HepG2 (cell line): Measurements from ENCODE around the gene ADGRB3. TPM values are rescaled to one million over a fixed set of nuclear protein-coding genes. Genes with fewer than 3 reads are reported as not detected.

Experiments used
- ATAC-seq: fragments of 200-7000 bp; cut with Tn5 transposase; 3 replicates; pipeline ENCODE4 v1.9.1; 2020; ENCODE audit warnings: mild to moderate bottlenecking, moderate library complexity
- BruUV-seq: library from RNA; stranded (reverse); fragments of 400-500 nt; replicated peaks from 2 replicates; lab custom pipeline; 2021; lab: Mats Ljungman, UMichigan
- CTCF ChIA-PET: fragments of 300-600 bp; formaldehyde crosslinking; extraction: SDS; loops from one replicate; lab custom pipeline; 2021; ENCODE audit warnings: low total read pairs, inconsistent platforms, low intra/inter-chr PET ratio; lab: Yijun Ruan, JAX
- POLR2A ChIA-PET: fragments of 350-600 bp; sonication (Branson Sonifier 250); formaldehyde crosslinking; loops from one replicate; lab custom pipeline; 2020; ENCODE audit warnings: antibody characterized with exemption, inconsistent platforms; lab: Yijun Ruan, JAX
- DNase-seq: peaks from one replicate; pipeline ENCODE4 v3.0.0-alpha.2; 2015; ENCODE audit warnings: low spot score
- FAIRE-seq: peaks from 3 replicates; lab custom pipeline; 2011; peaks lifted over from hg19 to GRCh38; lab: Jason Lieb, UNC
- H2AFZ ChIP-seq: one replicate; pipeline ENCODE4 v1.6.1; 2011; ENCODE audit warnings: low read length, inconsistent platforms
- H3K27ac ChIP-seq: fragments of 300-600 bp; 3 replicates; pipeline ENCODE4 v1.8.0; 2011; ENCODE audit warnings: mixed run types, mild to moderate bottlenecking, mixed read lengths, low read length, inconsistent platforms; ENCODE audit not compliant: insufficient read depth; ENCODE audit errors: extremely low read length
- H3K27me3 ChIP-seq, 2 experiments: fragments of 200-600 bp in 1 of 2; 2 replicates in 1 of 2; 3 replicates in 1 of 2; pipeline versions ENCODE4 v1.6.0 to v1.8.0; 2011; ENCODE audit warnings: low read length in 2 of 2, mild to moderate bottlenecking in 2 of 2, moderate library complexity in 2 of 2, inconsistent platforms in 1 of 2; ENCODE audit not compliant: insufficient read depth in 2 of 2, control insufficient read depth in 1 of 2
- H3K36me3 ChIP-seq, 2 experiments: fragments of 200-600 bp in 1 of 2; replicated peaks in 1 of 2; 2 replicates in 1 of 2; 3 replicates in 1 of 2; pipeline versions ENCODE4 v1.5.1 to v1.8.0; 2011; ENCODE audit warnings: low read length in 2 of 2, inconsistent platforms in 1 of 2; ENCODE audit not compliant: insufficient read depth in 2 of 2, control insufficient read depth in 1 of 2
- H3K4me1 ChIP-seq: 2 replicates; pipeline ENCODE4 v1.5.1; 2012; ENCODE audit warnings: low read length, inconsistent platforms; ENCODE audit not compliant: insufficient read depth
- H3K4me2 ChIP-seq: 2 replicates; pipeline ENCODE4 v1.6.0; 2011; ENCODE audit warnings: low read depth, low read length, inconsistent platforms
- H3K4me3 ChIP-seq, 3 experiments: fragments of 200-600 bp in 1 of 3; sonication (generic), shearing (Covaris generic) in 1 of 3; replicated peaks in 1 of 3; 2 replicates each; pipeline ENCODE4 v1.5.1; 2011 to 2016; ENCODE audit warnings: low read length in 3 of 3, inconsistent platforms in 2 of 3, low read depth in 2 of 3, mild to moderate bottlenecking in 2 of 3, control low read depth in 1 of 3, mixed read lengths in 1 of 3; ENCODE audit not compliant: insufficient read depth in 1 of 3
- H3K79me2 ChIP-seq: one replicate; pipeline ENCODE4 v1.6.1; 2011; ENCODE audit warnings: low read length, inconsistent platforms; ENCODE audit not compliant: insufficient read depth
- H3K9ac ChIP-seq: 2 replicates; pipeline ENCODE4 v1.6.0; 2011; ENCODE audit warnings: mild to moderate bottlenecking, low read depth, low read length, inconsistent platforms; ENCODE audit not compliant: insufficient read depth
- H3K9me3 ChIP-seq: 2 replicates; pipeline ENCODE4 v1.5.1; 2012; ENCODE audit warnings: mild to moderate bottlenecking, low read length
- H4K20me1 ChIP-seq: 2 replicates; pipeline ENCODE4 v1.6.0; 2011; ENCODE audit warnings: inconsistent platforms, mild to moderate bottlenecking, low read length, moderate library complexity; ENCODE audit not compliant: insufficient read depth
- EHMT2 ChIP-seq: fragments of 200-600 bp; sonication (generic); IDR thresholded peaks from 2 replicates; pipeline ENCODE4 v1.7.0; 2017; ENCODE audit warnings: antibody characterized with exemption, low read depth, low read length, borderline replicate concordance
- HNF1B ChIP-seq: sonication (generic); formaldehyde crosslinking; IDR thresholded peaks from 2 replicates; pipeline ENCODE4 v1.5.1; 2020; ENCODE audit warnings: mild to moderate bottlenecking, moderate library complexity, missing genetic modification reagents
- KAT2B ChIP-seq: fragments of 150-350 bp; IDR thresholded peaks from 2 replicates; pipeline ENCODE4 v1.6.1; 2014; ENCODE audit warnings: low read depth, low read length, borderline replicate concordance
- KAT8 ChIP-seq: IDR thresholded peaks from 2 replicates; pipeline ENCODE4 v1.6.1; 2016; ENCODE audit warnings: missing genetic modification reagents, missing compliant biosample characterization
- MYNN ChIP-seq: sonication (generic); formaldehyde crosslinking; IDR thresholded peaks from 2 replicates; pipeline ENCODE4 v1.4.0; 2020; ENCODE audit warnings: mild to moderate bottlenecking, low read depth, missing genetic modification reagents
- ZBTB38 ChIP-seq: sonication (generic); formaldehyde crosslinking; IDR thresholded peaks from 2 replicates; pipeline ENCODE4 v1.5.1; 2020; ENCODE audit warnings: mild to moderate bottlenecking, missing genetic modification reagents
- ZNF205 ChIP-seq: IDR thresholded peaks from 2 replicates; pipeline ENCODE4 v1.6.1; 2018; ENCODE audit warnings: missing biosample characterization, missing genetic modification reagents
- ZNF30 ChIP-seq: sonication (generic); formaldehyde crosslinking; IDR thresholded peaks from 2 replicates; pipeline ENCODE4 v1.5.0; 2020; ENCODE audit warnings: mild to moderate bottlenecking, missing genetic modification reagents
- ZNF333 ChIP-seq: sonication (generic); formaldehyde crosslinking; IDR thresholded peaks from 2 replicates; pipeline ENCODE4 v1.4.0; 2020; ENCODE audit warnings: mild to moderate bottlenecking, missing genetic modification reagents, borderline replicate concordance
- ZNF557 ChIP-seq: sonication (generic); formaldehyde crosslinking; IDR thresholded peaks from 2 replicates; pipeline ENCODE4 v1.4.0; 2020; ENCODE audit warnings: missing genetic modification reagents
- ZNF598 ChIP-seq: sonication (generic); formaldehyde crosslinking; IDR thresholded peaks from 2 replicates; pipeline ENCODE4 v1.5.1; 2020; ENCODE audit warnings: mild to moderate bottlenecking, missing genetic modification reagents, borderline replicate concordance
- ZNF761 ChIP-seq: sonication (generic); formaldehyde crosslinking; conservative IDR thresholded peaks from 2 replicates; pipeline ENCODE4 v1.4.0; 2020; ENCODE audit warnings: mild to moderate bottlenecking, missing genetic modification reagents
- ZNF773 ChIP-seq: sonication (generic); formaldehyde crosslinking; IDR thresholded peaks from 2 replicates; pipeline ENCODE4 v1.4.0; 2020; ENCODE audit warnings: missing genetic modification reagents, borderline replicate concordance
- ZSCAN25 ChIP-seq: sonication (generic); formaldehyde crosslinking; IDR thresholded peaks from 2 replicates; pipeline ENCODE4 v1.8.0; 2022; ENCODE audit warnings: mild to moderate bottlenecking, missing genetic modification reagents
- WGBS: methylation state at CpG from one replicate; pipeline ENCODE4 v1.1.6; 2017; ENCODE audit warnings: low lambda C conversion rate; 5-methylcytosine and 5-hydroxymethylcytosine counted together
- in situ Hi-C: cut with HindIII; loops from 2 replicates; pipeline ENCODE4 v1.10.0; 2017; ENCODE audit warnings: low pct_unique_long_range_greater_than_20kb; ENCODE audit not compliant: extremely low pct_ligation_motif_present
- intact Hi-C: fragments of 100-400 bp; cut with micrococcal nuclease; formaldehyde crosslinking; loops from one replicate; pipeline ENCODE4 v1.10.0; 2022; ENCODE audit not compliant: unreplicated experiment
- polyA plus RNA-seq, 8 experiments: library from polyadenylated mRNA; depleted of rRNA in 3 of 8; stranded (reverse) in 7 of 8; unstranded in 1 of 8; fragments of >200 nt; fragmentation: Illumina TruSeq in 4 of 8; extraction: Trizol in 4 of 8; gene quantifications; 2 replicates each; pipeline versions ENCODE4 v1.2.1 to v1.2.3, GENCODE V29; 2011 to 2016; ENCODE audit warnings: low read depth in 4 of 8, missing spikeins in 1 of 8, mixed read lengths in 1 of 8; ENCODE audit not compliant: insufficient read depth in 1 of 8
- total RNA-seq, 5 experiments: library from RNA; depleted of rRNA; stranded (reverse); fragments of >200 nt; fragmentation: Illumina TruSeq; extraction: Trizol; gene quantifications; 2 replicates each; pipeline ENCODE4 v1.2.3, GENCODE V29; 2016; ENCODE audit warnings: low read depth in 1 of 5
- TF ChIP-seq, protein P1 (sequence below): sonication (generic); formaldehyde crosslinking; IDR thresholded peaks from 2 replicates; pipeline ENCODE4 v1.4.0; 2020; ENCODE audit warnings: missing genetic modification reagents, borderline replicate concordance

The ADGRB3 gene
- total and polyA plus RNA-seq, 2 of the 13 experiments (the other 11 are each of a cell fraction or from before 2014, with no cell fraction given) = not detected

DNA sequence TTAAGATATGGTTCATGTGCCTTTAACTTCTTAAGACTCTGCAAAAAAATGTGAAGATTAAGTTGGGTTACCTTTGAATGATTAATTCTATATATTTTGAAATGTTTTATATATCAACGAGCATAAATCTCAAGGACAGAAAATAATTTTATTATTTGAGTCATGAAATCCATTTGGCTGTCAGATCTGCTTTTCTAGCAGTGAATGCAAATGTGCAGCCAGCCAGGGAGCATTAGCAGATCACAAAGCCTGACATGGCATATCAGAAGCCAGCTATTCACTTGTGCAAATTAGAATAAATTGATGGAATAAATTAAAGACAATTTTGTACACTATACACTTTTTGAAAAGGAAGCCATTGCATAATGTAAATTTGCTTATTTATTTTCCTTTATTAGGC, 424.3 kb downstream of the ADGRB3 start (continued):
- no peak for TF ChIP-seq ZNF761 (CRISPR knock-in tag)
- no peak for TF ChIP-seq KAT2B

GRCh38 chr6:69061066-69061465, 426.0 kb downstream of the ADGRB3 start:
- H3K79me2 ChIP-seq = no peaks in the 10 kb centered on the region
- no peaks in the 10 kb centered on the region for H3K36me3 ChIP-seq
- intact Hi-C loops (no loop called here), in situ Hi-C loops (no loop called here)
- WGBS = 24% methylated on average over 4 of the region's 4 CpGs
- no peaks in the 10 kb centered on the region for H3K9me3 ChIP-seq
- TF ChIP-seq ZNF598 (CRISPR knock-in tag) (no peak), HNF1B (CRISPR knock-in tag) (no peak), ZNF557 (CRISPR knock-in tag) (no peak)
- POLR2A ChIA-PET = no interaction called here
- H4K20me1 ChIP-seq = no peaks in the 10 kb centered on the region
- H3K4me3 ChIP-seq = no peak overlapping the region
- no peak for DNase-seq
- no peaks in the 10 kb centered on the region for H3K4me1 ChIP-seq
- CTCF ChIA-PET = no interaction called here
- H3K27me3 ChIP-seq = no peaks in the 10 kb centered on the region
- ATAC-seq = no peak
- H3K27ac ChIP-seq = no peak overlapping the region
- H3K4me2 ChIP-seq = no peak overlapping the region
- no TSS peak for BruUV-seq
- no peak overlapping the region for H2AFZ ChIP-seq
- no peak overlapping the region for H3K9ac ChIP-seq
- no peak for FAIRE-seq

GRCh38 chr6:69063401-69063800, 428.3 kb downstream of the ADGRB3 start:
- BruUV-seq = no TSS peak
- Histone ChIP-seq H4K20me1 (no peaks in the 10 kb centered on the region), H2AFZ (no peak overlapping the region), H3K4me3 (no peak overlapping the region), H3K27me3 (no peaks in the 10 kb centered on the region), H3K27ac (no peak overlapping the region), H3K4me1 (no peaks in the 10 kb centered on the region), H3K79me2 (no peaks in the 10 kb centered on the region), H3K36me3 (no peaks in the 10 kb centered on the region), H3K9me3 (no peaks in the 10 kb centered on the region), H3K4me2 (no peak overlapping the region), H3K9ac (no peak overlapping the region)
- POLR2A ChIA-PET = no interaction called here
- FAIRE-seq (no peak), ATAC-seq (no peak), DNase-seq (no peak)
- WGBS = 48% methylated on average over 2 of the region's 2 CpGs
- intact Hi-C loops (no loop called here), in situ Hi-C loops (no loop called here)
- CTCF ChIA-PET = no interaction called here
- TF ChIP-seq ZNF205 (CRISPR knock-in tag) (no peak), ZNF773 (no peak), EHMT2 (no peak), MYNN (CRISPR knock-in tag) (no peak), ZBTB38 (CRISPR knock-in tag) (no peak), ZNF333 (CRISPR knock-in tag) (no peak), ZNF30 (CRISPR knock-in tag) (no peak), KAT8 (CRISPR knock-in tag) (no peak), ZSCAN25 (CRISPR knock-in tag) (no peak)
- TF ChIP-seq, protein P1, sequence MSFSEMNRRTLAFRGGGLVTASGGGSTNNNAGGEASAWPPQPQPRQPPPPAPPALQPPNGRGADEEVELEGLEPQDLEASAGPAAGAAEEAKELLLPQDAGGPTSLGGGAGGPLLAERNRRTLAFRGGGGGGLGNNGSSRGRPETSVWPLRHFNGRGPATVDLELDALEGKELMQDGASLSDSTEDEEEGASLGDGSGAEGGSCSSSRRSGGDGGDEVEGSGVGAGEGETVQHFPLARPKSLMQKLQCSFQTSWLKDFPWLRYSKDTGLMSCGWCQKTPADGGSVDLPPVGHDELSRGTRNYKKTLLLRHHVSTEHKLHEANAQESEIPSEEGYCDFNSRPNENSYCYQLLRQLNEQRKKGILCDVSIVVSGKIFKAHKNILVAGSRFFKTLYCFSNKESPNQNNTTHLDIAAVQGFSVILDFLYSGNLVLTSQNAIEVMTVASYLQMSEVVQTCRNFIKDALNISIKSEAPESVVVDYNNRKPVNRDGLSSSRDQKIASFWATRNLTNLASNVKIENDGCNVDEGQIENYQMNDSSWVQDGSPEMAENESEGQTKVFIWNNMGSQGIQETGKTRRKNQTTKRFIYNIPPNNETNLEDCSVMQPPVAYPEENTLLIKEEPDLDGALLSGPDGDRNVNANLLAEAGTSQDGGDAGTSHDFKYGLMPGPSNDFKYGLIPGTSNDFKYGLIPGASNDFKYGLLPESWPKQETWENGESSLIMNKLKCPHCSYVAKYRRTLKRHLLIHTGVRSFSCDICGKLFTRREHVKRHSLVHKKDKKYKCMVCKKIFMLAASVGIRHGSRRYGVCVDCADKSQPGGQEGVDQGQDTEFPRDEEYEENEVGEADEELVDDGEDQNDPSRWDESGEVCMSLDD (CRISPR knock-in tag) = no peak
